Natural killer cell treated with Interleukin-12 subunit alpha and Interleukin-12 subunit beta and Interleukin-15 and Interleukin-18, amount 100 ng/mL, for 72 hours (primary cell): ENCODE data around the gene RIPOR2. TPM values are rescaled to one million over a fixed set of nuclear protein-coding genes. Genes with fewer than 3 reads are reported as not detected.
"Not testable (repeated sequence)": the region's sequence is repeated elsewhere in the genome, so short reads cannot be mapped to it uniquely, and the experiment has no call there.

Source experiments
- ATAC-seq, 2 donors: fragments of 150-1000 bp; cut with Tn5 transposase in 1 of 2; sonication (Bioruptor Pico), chemical (Tn5 transposase) in 1 of 2; 2 replicates each; pipeline ENCODE4 v1.10.0; 2021
- DNase-seq: peaks from one replicate; pipeline ENCODE4 v3.0.0; 2022; ENCODE audit warnings: low spot score
- H3K27ac Mint-ChIP-seq, 2 donors: 1 replicate in 1 of 2; 2 replicates in 1 of 2; pipeline ENCODE4 v1.8.0; 2022; ENCODE audit warnings: mixed read lengths in 2 of 2, mild to moderate bottlenecking in 1 of 2, moderate library complexity in 1 of 2
- H3K27me3 Mint-ChIP-seq, 2 donors: 1 replicate in 1 of 2; 2 replicates in 1 of 2; pipeline ENCODE4 v1.8.0; 2022; ENCODE audit warnings: mixed read lengths in 2 of 2
- H3K36me3 Mint-ChIP-seq: one replicate; pipeline ENCODE4 v1.8.0; 2022; ENCODE audit warnings: mixed read lengths
- H3K4me1 Mint-ChIP-seq, 2 donors: 1 replicate in 1 of 2; 2 replicates in 1 of 2; pipeline ENCODE4 v1.8.0; 2022; ENCODE audit warnings: low read depth in 2 of 2, mixed read lengths in 2 of 2, mild to moderate bottlenecking in 1 of 2
- H3K4me3 Mint-ChIP-seq: one replicate; pipeline ENCODE4 v1.8.0; 2022; ENCODE audit warnings: mixed read lengths
- H3K9me3 Mint-ChIP-seq: 2 replicates; pipeline ENCODE4 v1.8.0; 2022; ENCODE audit warnings: mixed read lengths
- total RNA-seq, 2 donors: library from RNA; stranded (reverse); gene quantifications; one replicate each; pipeline ENCODE4 v1.2.3, GENCODE V29; 2022

Gene RIPOR2
- total RNA-seq, 2 donors from 2014 or later = 58.7 to 88.4 TPM

DNA sequence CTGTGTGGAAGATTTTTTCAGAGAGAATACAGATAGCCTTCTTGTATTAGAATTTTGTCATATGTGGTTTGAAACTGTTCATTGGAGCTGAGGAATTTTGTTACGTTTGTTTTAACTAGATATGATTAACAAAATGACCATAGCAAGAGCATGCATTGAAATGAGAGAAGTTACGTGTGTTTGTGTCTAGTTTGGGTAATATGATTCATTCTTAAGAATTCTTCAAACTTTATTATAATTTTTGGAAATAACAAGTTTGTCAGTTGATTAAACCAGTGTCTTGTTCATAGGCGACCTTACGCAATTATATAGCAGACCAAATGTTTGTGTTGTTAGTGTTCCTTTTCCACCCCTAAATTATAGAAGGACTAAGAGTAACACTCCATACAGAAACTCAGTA is 155.6 kb downstream of the RIPOR2 start:
- peaks cover 14 to 23% of the 10 kb centered on the region in 2 donors for H3K4me1 Mint-ChIP-seq
- DNase-seq = no peak
- H3K9me3 Mint-ChIP-seq = no peaks in the 10 kb centered on the region
- no peaks in the 10 kb centered on the region for H3K27me3 Mint-ChIP-seq
- no peak overlapping the region for H3K4me3 Mint-ChIP-seq
- H3K27ac Mint-ChIP-seq = peak overlapping the region in 1 of 2 donors; percentile 47
- peaks cover 21% of the 10 kb centered on the region for H3K36me3 Mint-ChIP-seq
- ATAC-seq = no peak

- no peak for DNase-seq
- Mint-ChIP-seq H3K4me3 (no peak overlapping the region), H3K9me3 (no peaks in the 10 kb centered on the region), H3K27ac (peak overlapping the region in 1 of 2 donors; percentile 47), H3K4me1 (peaks cover 14 to 23% of the 10 kb centered on the region in 2 donors), H3K27me3 (no peaks in the 10 kb centered on the region), H3K36me3 (peaks cover 21% of the 10 kb centered on the region)
- ATAC-seq = no peak
Observed at GRCh38 chr6:24779416-24780016, 156.2 kb downstream of the RIPOR2 start.

GRCh38 chr6:24778878-24779277 is 156.9 kb downstream of the RIPOR2 start:
- no peaks in the 10 kb centered on the region for H3K27me3 Mint-ChIP-seq
- ATAC-seq (no peak), DNase-seq (no peak)
- no peaks in the 10 kb centered on the region for H3K9me3 Mint-ChIP-seq
- H3K4me1 Mint-ChIP-seq = peaks cover 14 to 23% of the 10 kb centered on the region in 2 donors
- H3K4me3 Mint-ChIP-seq = peak overlapping the region; percentile 23
- H3K27ac Mint-ChIP-seq = no peak overlapping the region
- peaks cover 21% of the 10 kb centered on the region for H3K36me3 Mint-ChIP-seq

DNA sequence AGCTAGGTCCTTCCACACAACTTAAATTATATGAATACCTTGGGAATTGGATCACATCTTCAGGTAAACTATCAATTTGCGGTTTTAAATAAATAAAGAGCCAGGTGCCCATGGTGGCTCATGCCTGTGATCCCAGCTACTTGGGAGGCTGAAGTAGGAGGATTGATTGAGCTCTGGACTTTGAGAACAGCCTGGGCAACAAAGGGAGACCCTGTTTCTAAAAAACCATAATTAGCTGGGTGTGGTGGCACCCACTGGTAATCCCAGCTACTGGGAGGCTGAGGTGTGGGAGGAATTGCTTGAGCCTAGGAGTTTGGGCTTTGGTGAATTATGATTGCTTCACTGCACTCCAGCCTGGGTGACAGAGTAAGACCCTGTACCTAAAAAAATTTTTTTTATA is 157.6 kb downstream of the RIPOR2 start:
- Mint-ChIP-seq H3K4me3 (peak overlapping the region; percentile 72), H3K9me3 (no peaks in the 10 kb centered on the region), H3K36me3 (peaks cover 21% of the 10 kb centered on the region), H3K27ac (no peak overlapping the region), H3K4me1 (peaks cover 14 to 23% of the 10 kb centered on the region in 2 donors), H3K27me3 (no peaks in the 10 kb centered on the region)
- DNase-seq = no peak
- ATAC-seq = no peak

- Mint-ChIP-seq H3K27ac (no peak overlapping the region), H3K9me3 (no peaks in the 10 kb centered on the region), H3K27me3 (no peaks in the 10 kb centered on the region), H3K36me3 (peaks cover 14% of the 10 kb centered on the region), H3K4me3 (peak overlapping the region; percentile 97), H3K4me1 (peaks cover 14 to 22% of the 10 kb centered on the region in 2 donors)
- ATAC-seq (no peak), DNase-seq (no peak)
Observed at GRCh38 chr6:24777227-24777626, 158.5 kb downstream of the RIPOR2 start.

- DNase-seq (no peak), ATAC-seq (no peak)
- H3K4me3 Mint-ChIP-seq = peak overlapping the region; percentile 97
- H3K27me3 Mint-ChIP-seq = no peaks in the 10 kb centered on the region
- H3K36me3 Mint-ChIP-seq = peaks cover 7% of the 10 kb centered on the region
- H3K4me1 Mint-ChIP-seq = peaks cover 14 to 19% of the 10 kb centered on the region in 2 donors
- H3K27ac Mint-ChIP-seq = peak overlapping the region; percentile 94 to 97
- no peaks in the 10 kb centered on the region for H3K9me3 Mint-ChIP-seq
Observed at GRCh38 chr6:24775520-24776058, 160.2 kb downstream of the RIPOR2 start.

- Mint-ChIP-seq H3K27me3 (no peaks in the 10 kb centered on the region), H3K4me1 (peaks cover 12 to 19% of the 10 kb centered on the region in 2 donors), H3K36me3 (peaks cover 4% of the 10 kb centered on the region), H3K4me3 (peak within 1 kb of the TSS; percentile 97), H3K9me3 (no peaks in the 10 kb centered on the region), H3K27ac (peak within 1 kb of the TSS; percentile 94 to 97)
- DNase-seq = peak; percentile 99
- ATAC-seq = peak; percentile 98
Observed at GRCh38 chr6:24774696-24775519, 160.9 kb downstream of the RIPOR2 start, which contains the start of gene GMNN. Gene GMNN (plus strand): TSS chr6:24774937. CDS start chr6:24777247, 2,310 bp downstream.

DNA sequence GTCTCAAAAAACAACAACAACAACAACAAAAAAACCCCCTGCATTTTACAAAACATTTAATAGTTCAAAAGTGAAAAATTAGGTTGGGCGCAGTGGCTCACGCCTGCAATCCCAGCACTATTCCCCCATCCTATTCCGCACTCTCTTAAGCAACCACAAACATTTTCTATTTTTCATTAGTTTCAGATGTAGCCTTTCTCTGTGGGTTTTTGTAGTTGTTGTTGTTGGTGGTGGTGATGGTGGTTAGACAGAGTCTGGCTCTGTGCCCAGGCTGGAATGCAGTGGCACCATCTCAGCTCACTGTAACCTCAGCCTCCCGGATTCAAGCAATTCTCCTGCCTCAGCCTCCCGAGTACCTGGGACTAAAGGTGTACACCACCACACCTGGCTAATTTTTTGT is 167.4 kb downstream of the RIPOR2 start:
- ATAC-seq (no peak), DNase-seq (no peak)
- H3K27ac Mint-ChIP-seq = no peak overlapping the region
- no peaks in the 10 kb centered on the region for H3K9me3 Mint-ChIP-seq
- H3K27me3 Mint-ChIP-seq = no peaks in the 10 kb centered on the region
- H3K36me3 Mint-ChIP-seq = no peaks in the 10 kb centered on the region
- H3K4me3 Mint-ChIP-seq = no peak overlapping the region
- peaks cover 0 to 2% of the 10 kb centered on the region in 2 donors for H3K4me1 Mint-ChIP-seq

DNA sequence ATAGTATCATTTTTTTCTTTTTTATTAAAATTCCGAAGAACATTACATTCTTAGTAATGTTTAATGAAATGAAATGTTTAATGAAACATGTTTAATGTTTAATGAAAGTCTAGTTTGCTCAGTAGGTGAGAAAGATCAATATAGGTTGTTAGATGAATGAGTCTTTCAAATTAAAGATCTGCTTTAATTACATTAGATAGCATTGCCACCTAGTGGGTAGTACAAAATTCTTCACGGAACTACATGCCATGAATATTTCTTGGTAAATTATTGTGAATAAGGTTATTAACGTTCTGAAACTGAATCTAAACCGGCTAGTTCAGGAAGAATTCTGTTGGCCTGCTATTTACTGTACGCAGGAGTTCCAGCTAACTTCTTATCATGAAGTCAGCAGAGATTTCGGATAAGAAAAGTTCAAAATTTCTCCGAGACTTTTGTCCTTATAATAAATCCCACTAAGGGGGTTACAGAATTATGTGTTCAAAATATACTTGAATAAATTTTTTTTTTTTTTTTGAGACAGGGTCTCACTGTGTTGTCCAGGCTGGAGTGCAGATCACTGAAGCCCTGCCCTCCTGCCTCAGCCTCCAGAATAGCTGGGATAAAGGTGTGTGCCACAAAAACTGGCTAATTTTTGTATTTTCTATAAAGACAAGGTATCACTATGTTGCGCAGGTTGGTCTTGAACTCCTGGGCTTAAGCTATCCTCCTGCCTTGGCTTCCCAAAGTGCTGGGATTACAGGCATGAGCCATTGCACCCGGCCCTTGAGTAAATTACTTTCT is 168.9 kb downstream of the RIPOR2 start:
- no peak overlapping the region for H3K4me3 Mint-ChIP-seq
- ATAC-seq (peak in 1 of 2 donors; percentile 59), DNase-seq (no peak)
- H3K27ac Mint-ChIP-seq = no peak overlapping the region
- no peaks in the 10 kb centered on the region for H3K27me3 Mint-ChIP-seq
- H3K4me1 Mint-ChIP-seq = peaks cover 0 to 4% of the 10 kb centered on the region in 2 donors
- no peaks in the 10 kb centered on the region for H3K9me3 Mint-ChIP-seq
- no peaks in the 10 kb centered on the region for H3K36me3 Mint-ChIP-seq

DNA sequence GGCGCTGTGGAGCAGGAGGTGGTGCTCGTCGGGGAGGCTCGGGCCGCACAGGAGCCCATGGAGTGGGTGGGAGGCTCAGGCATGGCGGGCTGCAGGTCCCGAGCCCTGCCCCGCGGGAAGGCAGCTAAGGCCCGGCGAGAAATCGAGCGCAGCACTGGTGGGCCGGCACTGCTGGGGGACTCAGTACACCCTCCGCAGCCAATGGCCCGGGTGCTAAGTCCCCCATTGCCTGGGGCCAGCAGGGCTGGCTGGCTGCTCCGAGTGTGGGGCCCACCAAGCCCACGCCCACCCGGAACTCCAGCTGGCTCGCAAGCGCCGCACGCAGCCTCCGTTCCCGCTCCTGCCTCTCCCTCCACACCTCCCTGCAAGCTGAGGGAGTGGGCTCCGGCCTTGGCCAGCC is 169.8 kb downstream of the RIPOR2 start:
- DNase-seq, H3K27me3 Mint-ChIP-seq, H3K4me3 Mint-ChIP-seq, ATAC-seq, H3K4me1 Mint-ChIP-seq, H3K36me3 Mint-ChIP-seq, H3K27ac Mint-ChIP-seq, H3K9me3 Mint-ChIP-seq: not testable (repeated sequence)

GRCh38 chr6:24764833-24765828 is 170.6 kb downstream of the RIPOR2 start:
- H3K27ac Mint-ChIP-seq, H3K36me3 Mint-ChIP-seq, H3K9me3 Mint-ChIP-seq, H3K27me3 Mint-ChIP-seq, DNase-seq, H3K4me1 Mint-ChIP-seq, ATAC-seq, H3K4me3 Mint-ChIP-seq: not testable (repeated sequence)

GRCh38 chr6:24763578-24763977 is 172.2 kb downstream of the RIPOR2 start:
- no peaks in the 10 kb centered on the region for H3K36me3 Mint-ChIP-seq
- no peak overlapping the region for H3K27ac Mint-ChIP-seq
- no peaks in the 10 kb centered on the region for H3K9me3 Mint-ChIP-seq
- ATAC-seq (no peak), DNase-seq (no peak)
- no peaks in the 10 kb centered on the region for H3K27me3 Mint-ChIP-seq
- no peak overlapping the region for H3K4me3 Mint-ChIP-seq
- peaks cover 0 to 5% of the 10 kb centered on the region in 2 donors for H3K4me1 Mint-ChIP-seq
